Duodenal mucosa (tissue), 2 donors: ENCODE results near the gene IL33.

Experiments used
- H3K27ac ChIP-seq: one replicate; pipeline ENCODE4 v1.7.0; 2013; ENCODE audit warnings: low read depth, low read length
- H3K27me3 ChIP-seq, 2 donors: one replicate each; pipeline ENCODE4 v1.7.0; 2013; ENCODE audit warnings: low read length in 2 of 2, control low read depth in 1 of 2; ENCODE audit not compliant: insufficient read depth in 2 of 2, control insufficient read depth in 1 of 2
- H3K36me3 ChIP-seq, 2 donors: one replicate each; pipeline ENCODE4 v1.7.0; 2013; ENCODE audit warnings: low read length in 2 of 2, control low read depth in 1 of 2; ENCODE audit not compliant: insufficient read depth in 2 of 2, control insufficient read depth in 1 of 2
- H3K4me1 ChIP-seq, 2 donors: one replicate each; pipeline ENCODE4 v1.7.0; 2013; ENCODE audit warnings: low read length in 2 of 2, control low read depth in 1 of 2; ENCODE audit not compliant: insufficient read depth in 2 of 2, control insufficient read depth in 1 of 2
- H3K4me3 ChIP-seq, 2 donors: one replicate each; pipeline ENCODE4 v1.7.0; 2013; ENCODE audit warnings: low read length in 2 of 2, low read depth in 1 of 2
- H3K9ac ChIP-seq, 2 donors: one replicate each; pipeline ENCODE4 v1.7.0; 2013; ENCODE audit warnings: low read length in 2 of 2, low read depth in 1 of 2
- H3K9me3 ChIP-seq, 2 donors: one replicate each; pipeline ENCODE4 v1.7.0; 2013; ENCODE audit warnings: low read length in 2 of 2, control low read depth in 1 of 2; ENCODE audit not compliant: control insufficient read depth in 1 of 2

Gene IL33

GRCh38 chr9:6271508-6272228 lies 56.1 kb downstream of the IL33 start:
- no peak overlapping the region for H3K4me3 ChIP-seq
- no peak overlapping the region for H3K9ac ChIP-seq
- H3K4me1 ChIP-seq, result no peaks in the 10 kb centered on the region
- no peaks in the 10 kb centered on the region for H3K27me3 ChIP-seq
- H3K27ac ChIP-seq, result no peak overlapping the region
- H3K36me3 ChIP-seq, result no peaks in the 10 kb centered on the region
- H3K9me3 ChIP-seq, result no peaks in the 10 kb centered on the region

DNA sequence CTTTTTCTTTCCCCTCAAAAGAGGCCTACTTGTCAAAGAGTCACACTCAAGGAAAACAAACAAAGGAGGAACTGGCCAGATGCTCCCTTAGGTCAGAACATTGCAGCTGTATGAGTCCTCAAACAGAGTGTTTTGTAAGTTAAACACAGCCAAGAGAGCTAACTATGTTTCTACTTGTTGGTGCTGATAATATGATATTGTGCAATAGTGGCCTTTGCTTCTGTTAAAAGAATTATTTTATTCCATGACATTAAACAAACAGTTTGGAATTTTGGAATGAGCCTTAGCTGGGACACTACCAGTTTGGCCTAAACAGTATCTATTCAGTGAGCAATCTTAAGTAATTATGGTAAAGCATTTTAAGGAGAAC lies 56.6 kb downstream of the IL33 start:
- H3K9ac ChIP-seq, result no peak overlapping the region
- H3K4me1 ChIP-seq, result no peaks in the 10 kb centered on the region
- no peaks in the 10 kb centered on the region for H3K36me3 ChIP-seq
- no peaks in the 10 kb centered on the region for H3K9me3 ChIP-seq
- no peak overlapping the region for H3K4me3 ChIP-seq
- H3K27me3 ChIP-seq, result no peaks in the 10 kb centered on the region
- H3K27ac ChIP-seq, result no peak overlapping the region

DNA sequence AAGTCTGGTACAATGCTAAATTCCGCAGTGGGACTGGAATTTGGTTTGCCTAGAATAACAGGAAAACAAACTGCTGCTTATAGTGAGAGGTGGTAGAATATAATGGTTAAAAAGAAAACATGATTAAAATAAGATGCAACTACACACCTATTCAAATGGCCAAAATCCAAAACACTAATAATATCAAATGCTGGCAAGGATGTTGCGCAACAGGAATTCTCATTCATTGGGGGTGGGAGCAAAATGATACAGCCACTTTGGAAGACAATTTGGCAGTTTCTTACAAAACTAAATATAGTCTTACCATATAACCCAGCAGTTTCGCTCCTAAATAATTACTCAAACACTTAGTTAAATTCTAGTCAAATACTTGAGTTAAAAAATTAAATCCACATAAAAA lies 61.8 kb downstream of the IL33 start:
- H3K27me3 ChIP-seq, result no peaks in the 10 kb centered on the region
- H3K4me3 ChIP-seq, result no peak overlapping the region
- no peaks in the 10 kb centered on the region for H3K9me3 ChIP-seq
- no peak overlapping the region for H3K27ac ChIP-seq
- no peaks in the 10 kb centered on the region for H3K36me3 ChIP-seq
- H3K9ac ChIP-seq, result no peak overlapping the region
- no peaks in the 10 kb centered on the region for H3K4me1 ChIP-seq

DNA sequence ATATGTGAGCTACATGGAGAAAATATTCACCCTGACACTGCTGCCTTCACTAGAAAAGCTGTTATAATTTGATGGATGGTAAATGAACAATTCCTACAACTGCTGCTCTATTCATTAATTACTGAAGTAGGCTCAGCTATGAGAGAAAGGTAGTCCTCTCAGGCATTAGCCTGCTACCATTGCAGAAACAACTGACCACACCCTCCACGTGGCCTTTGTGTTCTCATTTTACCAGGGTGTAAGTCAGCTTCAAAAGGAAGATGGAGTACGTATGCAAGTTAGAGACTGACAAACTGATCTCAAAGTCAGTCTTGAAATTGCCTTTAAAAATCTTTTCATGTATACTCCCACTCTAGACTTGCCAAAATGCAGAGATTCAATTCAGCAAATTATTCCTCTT lies 86.3 kb downstream of the IL33 start:
- H3K27ac ChIP-seq, result no peak overlapping the region
- no peak overlapping the region for H3K9ac ChIP-seq
- H3K27me3 ChIP-seq, result no peaks in the 10 kb centered on the region
- no peak overlapping the region for H3K4me3 ChIP-seq
- H3K4me1 ChIP-seq, result no peaks in the 10 kb centered on the region
- H3K36me3 ChIP-seq, result no peaks in the 10 kb centered on the region
- no peaks in the 10 kb centered on the region for H3K9me3 ChIP-seq

DNA sequence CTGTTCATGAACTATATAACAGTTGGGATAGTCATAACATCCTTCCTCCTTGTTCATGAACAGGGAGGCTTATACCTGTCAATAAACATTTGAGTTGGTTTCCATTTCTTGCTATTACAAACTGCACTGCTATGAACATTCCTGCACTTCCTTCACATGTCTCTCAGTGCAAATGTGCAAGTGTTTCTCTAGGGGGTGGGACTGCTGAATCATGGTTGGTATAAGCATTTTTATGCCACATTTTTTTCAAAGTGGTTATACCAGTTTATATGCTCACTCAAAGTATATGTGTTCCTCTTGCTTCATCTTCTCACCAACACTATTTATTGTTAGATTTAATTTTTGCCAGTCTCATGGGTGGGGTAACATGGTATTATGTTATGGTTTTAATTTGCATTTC lies 86.8 kb downstream of the IL33 start:
- H3K9ac ChIP-seq, result no peak overlapping the region
- no peaks in the 10 kb centered on the region for H3K4me1 ChIP-seq
- no peaks in the 10 kb centered on the region for H3K9me3 ChIP-seq
- no peaks in the 10 kb centered on the region for H3K27me3 ChIP-seq
- no peak overlapping the region for H3K4me3 ChIP-seq
- H3K27ac ChIP-seq, result no peak overlapping the region
- H3K36me3 ChIP-seq, result no peaks in the 10 kb centered on the region

GRCh38 chr9:6304232-6304631 lies 88.6 kb downstream of the IL33 start:
- Histone ChIP-seq H3K27ac (no peak overlapping the region), H3K9me3 (no peaks in the 10 kb centered on the region), H3K36me3 (no peaks in the 10 kb centered on the region), H3K9ac (no peak overlapping the region), H3K4me1 (no peaks in the 10 kb centered on the region), H3K27me3 (peaks cover 0 to 2% of the 10 kb centered on the region in 2 donors), H3K4me3 (no peak overlapping the region)

DNA sequence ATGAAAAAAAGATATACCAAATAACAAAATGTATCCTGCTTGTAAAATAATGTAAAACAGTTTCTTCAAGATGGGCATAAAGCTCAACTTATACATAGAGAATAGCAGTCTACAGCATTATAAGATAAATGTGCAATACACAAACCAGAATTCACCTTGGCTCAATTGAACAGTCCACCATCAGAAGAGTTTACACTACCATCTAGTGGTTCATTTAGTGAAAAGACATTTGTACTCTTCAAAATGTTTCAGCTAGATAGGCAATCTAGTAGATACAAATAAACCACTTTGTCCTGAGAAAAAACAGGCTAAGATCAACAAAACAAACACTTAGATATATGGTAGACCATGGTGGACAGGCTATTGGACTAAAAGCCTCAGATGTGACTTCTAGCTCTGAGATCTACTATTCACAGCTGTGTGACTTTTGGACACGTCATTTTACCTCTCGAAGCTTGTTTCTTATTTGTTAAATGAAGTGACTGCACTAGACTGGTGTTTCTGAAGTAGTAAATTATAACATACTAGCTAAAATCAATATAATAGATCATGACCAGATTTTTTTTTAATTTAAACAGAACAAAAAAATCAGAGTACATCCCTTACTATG lies 90.5 kb downstream of the IL33 start:
- H3K9ac ChIP-seq, result no peak overlapping the region
- no peaks in the 10 kb centered on the region for H3K4me1 ChIP-seq
- H3K27me3 ChIP-seq, result peaks cover 0 to 5% of the 10 kb centered on the region in 2 donors
- no peaks in the 10 kb centered on the region for H3K9me3 ChIP-seq
- H3K4me3 ChIP-seq, result no peak overlapping the region
- H3K27ac ChIP-seq, result no peak overlapping the region
- H3K36me3 ChIP-seq, result no peaks in the 10 kb centered on the region
